Tongue (tissue), 2 donors: Measurements from ENCODE around the gene SERPINA5. TPM values are rescaled to one million over a fixed set of nuclear protein-coding genes. Genes with fewer than 3 reads are reported as not detected.
"Not testable (repeated sequence)": the region's sequence is repeated elsewhere in the genome, so short reads cannot be mapped to it uniquely, and the experiment has no call there.

Experiments
- DNase-seq: peaks from one replicate; pipeline ENCODE4 v3.0.0-alpha.2; 2015
- total RNA-seq: library from RNA; depleted of rRNA; stranded (reverse); fragments of >200 nt; gene quantifications from one replicate; pipeline ENCODE4 v1.2.3, GENCODE V29; 2014

SERPINA5 gene
- total RNA-seq, 1 donor from 2014 or later: not detected

DNA sequence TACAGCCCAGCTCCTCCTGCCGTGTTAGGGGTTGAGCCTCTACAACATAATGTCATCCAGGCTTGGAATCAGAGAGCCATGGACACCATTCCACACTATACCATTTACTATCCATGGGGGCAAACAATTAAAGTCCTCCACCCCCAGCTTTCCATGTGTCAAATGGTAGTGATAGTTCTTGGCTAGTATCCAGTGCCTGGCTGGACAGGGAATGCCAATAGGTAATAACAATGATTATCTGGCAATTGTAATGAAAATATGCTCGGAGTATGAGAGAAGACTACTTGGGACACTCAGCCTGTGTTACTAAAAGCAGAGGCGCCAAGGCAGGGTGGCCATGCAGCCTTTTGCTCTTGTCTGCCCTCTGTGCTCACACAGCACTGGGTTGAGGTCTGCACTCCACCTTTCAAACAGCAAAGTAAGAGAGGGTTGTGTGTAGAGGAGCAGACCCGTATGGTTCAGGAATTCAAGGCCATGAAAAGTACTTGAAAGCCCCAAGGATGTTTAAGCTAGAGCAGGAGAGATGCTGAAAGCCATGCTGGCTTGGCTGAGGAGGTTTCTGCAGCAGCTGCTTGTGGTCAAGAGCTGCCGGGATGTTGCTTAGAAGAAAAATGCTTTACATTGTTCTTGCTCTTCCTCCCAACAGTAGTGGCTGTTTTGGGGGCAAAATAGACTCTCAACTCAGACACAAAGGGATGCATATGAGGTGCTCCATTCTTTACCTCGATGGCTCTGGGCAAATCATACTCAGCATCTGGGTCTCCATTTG is 41.6 kb downstream of the SERPINA5 start:
- no peak for DNase-seq

DNA sequence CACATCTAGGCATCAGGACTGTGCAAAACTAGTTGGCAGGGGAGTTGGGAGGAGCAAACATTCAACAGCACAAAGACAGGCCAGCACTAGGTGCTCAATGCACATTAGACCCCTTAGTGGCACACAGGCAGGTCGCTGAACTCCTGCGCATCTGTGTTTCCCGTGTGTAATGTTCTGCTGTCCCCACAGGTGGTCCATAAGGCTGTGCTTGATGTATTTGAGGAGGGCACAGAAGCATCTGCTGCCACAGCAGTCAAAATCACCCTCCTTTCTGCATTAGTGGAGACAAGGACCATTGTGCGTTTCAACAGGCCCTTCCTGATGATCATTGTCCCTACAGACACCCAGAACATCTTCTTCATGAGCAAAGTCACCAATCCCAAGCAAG is 42.2 kb downstream of the SERPINA5 start:
- no peak for DNase-seq

DNA sequence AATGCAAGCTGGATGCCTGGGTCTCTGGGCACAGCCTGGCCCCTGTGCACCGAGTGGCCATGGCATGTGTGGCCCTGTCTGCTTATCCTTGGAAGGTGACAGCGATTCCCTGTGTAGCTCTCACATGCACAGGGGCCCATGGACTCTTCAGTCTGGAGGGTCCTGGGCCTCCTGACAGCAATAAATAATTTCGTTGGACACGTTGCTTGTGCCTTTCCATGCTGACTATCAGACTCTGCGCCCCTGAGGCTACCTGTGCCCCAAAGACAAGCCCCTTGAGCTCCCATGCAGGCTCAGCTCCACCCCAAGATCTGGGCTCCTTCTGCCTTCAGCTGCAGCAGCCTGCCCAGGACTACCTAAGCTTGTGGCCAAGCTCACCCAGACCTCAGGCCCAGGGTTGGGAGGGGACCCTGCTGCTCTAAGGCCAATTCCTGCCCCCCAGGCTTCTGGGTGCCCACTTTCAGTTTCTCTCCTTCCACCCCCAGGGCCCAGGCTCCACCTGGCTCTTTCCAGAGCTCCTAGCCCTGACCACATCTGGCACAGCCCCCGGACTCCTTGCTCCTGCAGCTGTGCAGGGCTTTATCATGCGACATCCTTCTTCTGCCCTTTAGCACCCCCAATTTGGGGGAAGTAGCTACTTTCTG is 42.8 kb downstream of the SERPINA5 start:
- no peak for DNase-seq

DNA sequence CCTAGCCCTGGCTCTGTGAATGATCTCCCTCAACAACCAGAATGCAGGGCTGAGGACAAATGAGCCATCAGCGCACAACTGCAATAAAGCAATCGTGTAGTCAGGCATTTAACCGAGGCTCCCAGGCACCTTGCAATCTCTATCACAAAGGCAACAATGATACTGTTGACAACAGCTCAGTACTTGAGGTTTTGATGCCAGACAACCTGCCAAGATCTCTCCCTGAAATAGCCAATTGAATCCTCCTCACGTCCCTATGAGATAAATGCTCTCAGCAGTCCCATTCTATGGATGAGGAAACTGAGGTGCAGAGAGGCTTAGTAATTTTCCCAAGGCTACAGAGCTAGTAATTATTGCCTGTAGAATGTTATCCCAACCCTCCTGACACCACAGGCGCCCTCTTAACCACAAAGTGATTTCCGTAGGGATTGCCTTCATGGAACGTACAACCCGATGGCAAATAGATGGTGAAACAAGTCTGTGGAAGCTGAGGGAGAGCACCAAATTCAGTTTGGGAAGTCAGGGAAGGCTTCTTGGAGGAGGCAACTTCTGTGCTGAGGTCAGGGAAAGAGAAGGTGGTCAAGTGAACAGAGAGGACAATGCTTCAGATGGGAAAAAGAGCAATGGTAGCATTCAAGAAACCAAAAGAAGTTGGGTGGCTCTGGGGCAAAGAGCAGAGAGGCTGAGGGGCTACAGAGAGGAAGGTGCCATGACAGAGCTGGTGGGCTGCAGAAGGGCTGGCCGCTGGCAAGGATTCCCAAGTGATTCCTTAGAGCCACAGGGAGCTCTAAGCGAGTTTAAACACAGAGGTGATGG is 43.5 kb downstream of the SERPINA5 start:
- DNase-seq: no peak

DNA sequence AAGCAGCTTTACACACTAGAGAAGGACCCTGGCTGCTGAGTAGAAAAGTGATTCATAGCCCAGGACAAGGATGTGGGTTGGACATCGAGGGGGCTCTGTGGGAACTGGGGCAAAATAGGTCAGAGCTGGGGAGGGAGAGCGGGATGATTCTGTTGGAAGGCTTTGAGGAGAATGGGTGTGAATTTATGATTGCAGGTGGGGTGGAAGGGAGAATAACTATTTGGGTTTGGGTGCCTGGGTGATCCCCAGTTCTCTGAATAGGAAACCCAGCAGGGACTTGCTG is 44.1 kb downstream of the SERPINA5 start:
- no peak for DNase-seq

DNA sequence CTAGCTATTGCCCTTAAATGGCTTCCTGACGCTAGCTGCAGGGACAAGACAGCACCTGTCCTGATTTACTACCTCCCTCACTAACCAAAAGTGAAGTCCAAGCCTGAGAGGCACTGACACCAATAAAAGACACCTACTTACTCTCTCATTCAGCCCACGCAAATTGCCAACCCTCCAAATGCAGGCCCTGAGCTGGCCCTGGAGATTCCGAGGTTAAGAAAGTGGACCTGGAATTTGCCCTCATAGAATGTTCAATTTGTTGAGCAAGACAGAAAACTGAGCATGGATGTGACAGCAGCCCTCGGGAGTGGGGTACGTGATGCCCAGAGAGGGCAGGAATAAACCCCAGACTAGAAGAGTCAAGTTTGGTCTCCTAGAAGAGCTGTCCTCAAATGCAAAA is 47.4 kb downstream of the SERPINA5 start:
- no peak for DNase-seq

DNA sequence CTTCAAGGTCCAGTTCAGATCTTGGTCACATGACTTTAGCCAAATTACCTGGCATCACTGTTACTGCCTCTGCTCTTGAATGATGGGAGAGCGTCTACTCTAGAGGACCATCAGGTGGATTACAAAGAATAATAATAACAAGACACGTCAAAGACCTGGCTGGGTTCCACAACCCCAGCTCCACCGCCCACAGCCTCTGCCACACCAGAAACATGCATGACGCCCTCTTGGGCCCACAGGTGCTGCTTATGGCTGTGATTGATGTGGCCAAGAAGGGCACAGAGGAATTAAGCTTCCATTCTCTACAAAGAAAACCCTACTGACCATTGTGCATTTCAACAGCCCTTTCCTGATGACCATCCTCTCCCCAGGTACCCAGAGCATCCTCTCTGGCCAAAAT is 49.2 kb downstream of the SERPINA5 start:
- DNase-seq: no peak

DNA sequence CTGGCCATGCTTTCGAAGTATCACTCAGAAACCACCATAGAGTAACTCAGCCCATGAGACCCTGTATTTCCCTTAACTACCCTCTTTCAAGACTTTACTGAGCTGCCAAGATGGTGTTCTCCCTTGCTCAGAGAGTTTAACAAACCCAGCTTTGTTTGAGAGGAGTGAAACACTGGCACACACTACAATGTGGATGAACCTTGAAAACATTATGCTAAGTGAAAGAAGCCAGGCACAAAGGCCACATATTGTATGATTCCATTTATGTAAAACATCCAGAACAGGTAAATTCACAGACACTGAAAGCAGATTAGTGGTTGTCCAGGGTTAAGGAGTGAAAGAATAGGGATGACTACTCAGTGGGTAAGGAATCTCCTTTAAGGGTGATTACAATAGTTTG is 49.8 kb downstream of the SERPINA5 start:
- no peak for DNase-seq

DNA sequence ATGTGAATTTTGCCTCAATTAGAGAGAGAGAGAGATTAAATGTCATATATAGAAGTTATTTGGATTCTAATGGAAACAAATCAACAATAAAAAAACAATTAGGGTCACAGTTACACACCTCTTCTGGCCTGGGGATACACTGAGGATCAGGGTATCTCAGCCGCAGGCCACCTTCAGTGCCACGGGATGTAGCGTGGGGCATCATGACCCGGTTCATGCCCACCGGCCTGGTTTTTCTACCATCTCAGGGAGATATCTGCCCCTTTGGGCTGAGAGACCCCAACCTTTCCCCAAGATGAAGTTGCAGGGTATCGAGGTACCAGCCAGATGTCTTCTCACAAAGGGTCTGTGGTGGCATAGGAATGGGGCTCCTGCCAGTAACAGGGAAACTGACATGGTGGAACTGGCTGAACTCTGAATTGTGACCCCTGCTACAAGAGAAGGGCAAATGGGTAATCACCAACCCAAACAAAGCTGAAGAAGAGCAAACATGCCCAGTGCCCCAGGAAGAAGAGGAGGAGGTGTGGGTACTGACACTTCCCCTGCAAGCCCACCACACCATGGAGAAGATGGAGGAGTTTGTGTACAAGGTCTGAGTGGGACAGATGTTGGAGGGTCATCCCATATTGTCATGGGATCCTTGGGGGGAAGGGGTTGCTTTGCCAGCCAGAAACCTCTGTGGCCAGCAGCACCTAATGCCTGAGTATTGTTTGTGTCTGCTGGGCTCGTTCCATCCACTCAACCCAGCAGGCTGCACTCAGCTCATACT is 50.5 kb downstream of the SERPINA5 start:
- DNase-seq: no peak

DNA sequence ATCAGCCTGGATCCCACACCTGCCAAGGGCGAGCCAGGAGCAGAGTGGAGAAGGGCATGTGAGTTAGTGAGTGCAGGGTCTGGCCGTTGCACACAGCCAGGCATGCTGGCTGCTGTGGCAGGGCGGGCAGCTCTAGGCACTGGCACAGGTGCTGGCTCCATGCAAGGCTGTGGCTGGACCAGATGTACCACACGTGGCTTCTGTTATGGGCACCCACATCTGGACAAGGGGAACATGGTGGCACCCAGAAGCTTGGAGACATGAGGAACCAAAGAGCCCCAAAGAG is 51.0 kb downstream of the SERPINA5 start:
- no peak for DNase-seq

DNA sequence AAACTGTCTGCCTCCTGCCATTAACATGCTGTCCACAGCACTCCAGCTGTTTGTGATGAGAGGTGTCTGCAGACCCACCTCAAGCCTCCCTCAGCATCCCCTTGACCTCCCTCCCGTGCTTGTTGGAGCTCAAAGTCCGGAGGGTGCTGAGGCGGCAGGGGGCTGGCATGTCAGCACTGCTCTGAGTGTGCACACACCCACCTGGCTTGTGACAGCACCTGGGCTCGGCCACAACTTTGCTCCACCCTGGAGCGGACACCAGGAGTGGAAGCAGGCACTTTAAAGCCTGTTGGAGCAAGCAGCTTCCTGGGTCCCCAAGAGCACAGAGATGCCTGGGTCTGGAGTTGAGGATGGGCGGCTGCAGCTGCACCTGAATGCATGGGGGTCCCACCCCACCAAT is 51.9 kb downstream of the SERPINA5 start:
- DNase-seq: no peak

DNA sequence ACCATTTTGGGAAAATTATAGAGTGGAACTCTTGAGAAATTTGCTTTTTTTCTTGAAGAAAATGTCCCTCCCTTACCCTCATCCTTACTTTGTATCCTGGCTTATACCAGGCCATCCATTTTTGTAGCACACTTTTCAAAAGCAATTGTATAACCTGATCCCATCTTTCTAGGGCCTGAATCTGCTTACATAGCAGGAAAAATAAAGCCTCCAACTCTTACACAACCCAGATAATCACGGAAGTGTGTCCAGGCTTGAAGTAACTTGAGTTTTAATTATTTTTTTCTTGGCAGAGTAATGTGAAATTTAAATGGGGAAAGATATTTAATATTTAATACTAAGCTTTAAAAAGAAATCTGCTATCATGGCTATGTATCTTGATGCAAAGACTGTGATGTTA is 53.9 kb downstream of the SERPINA5 start:
- no peak for DNase-seq

DNA sequence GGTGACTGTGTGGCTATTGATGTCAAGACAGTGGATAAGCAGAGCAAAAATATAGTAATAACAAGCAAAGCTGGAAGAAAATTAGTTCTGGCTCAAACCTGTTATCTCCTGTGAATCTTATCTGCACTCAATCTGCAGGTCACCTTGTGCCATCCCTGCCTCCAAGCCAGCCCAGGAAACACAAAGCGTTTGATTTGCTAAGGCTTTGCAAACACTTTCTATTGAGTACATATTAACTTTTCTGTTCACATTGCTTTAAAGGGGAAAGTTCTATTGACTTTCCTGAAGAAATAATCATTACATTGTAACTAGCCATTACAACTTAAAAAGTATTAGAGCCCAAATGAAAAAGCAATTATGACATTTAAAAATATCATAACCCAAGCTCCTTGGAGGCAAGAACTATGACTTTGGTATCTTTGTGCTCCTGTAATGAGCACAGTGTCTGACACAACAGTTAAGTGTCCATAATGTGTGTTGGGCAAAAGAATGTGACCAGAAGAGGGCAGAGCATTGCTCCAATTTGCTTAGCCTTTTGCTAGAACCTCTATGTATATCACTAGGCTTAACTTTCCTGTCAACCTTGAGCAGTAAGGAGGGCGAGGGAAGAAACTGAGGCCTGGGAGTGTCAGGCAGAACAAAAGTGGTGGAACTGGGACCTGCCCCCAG is 55.7 kb downstream of the SERPINA5 start:
- DNase-seq: no peak

DNA sequence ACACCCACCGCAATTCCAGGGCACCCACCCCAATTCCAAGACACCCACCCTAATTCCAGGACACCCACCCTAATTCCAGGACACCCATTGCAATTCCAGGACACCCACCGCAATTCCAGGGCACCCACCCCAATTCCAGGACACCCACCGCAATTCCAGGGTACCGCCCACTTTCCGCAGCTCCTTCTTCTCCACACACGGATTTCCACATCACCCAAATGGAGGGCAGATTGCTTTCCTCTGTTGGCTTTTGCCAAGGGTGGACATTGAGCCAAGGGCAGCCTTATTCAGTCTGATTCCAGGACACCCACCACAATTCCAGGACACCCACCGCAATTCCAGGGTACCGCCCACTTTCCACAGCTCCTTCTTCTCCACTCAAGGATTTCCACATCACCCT is 56.6 kb downstream of the SERPINA5 start:
- not testable (repeated sequence) for DNase-seq

DNA sequence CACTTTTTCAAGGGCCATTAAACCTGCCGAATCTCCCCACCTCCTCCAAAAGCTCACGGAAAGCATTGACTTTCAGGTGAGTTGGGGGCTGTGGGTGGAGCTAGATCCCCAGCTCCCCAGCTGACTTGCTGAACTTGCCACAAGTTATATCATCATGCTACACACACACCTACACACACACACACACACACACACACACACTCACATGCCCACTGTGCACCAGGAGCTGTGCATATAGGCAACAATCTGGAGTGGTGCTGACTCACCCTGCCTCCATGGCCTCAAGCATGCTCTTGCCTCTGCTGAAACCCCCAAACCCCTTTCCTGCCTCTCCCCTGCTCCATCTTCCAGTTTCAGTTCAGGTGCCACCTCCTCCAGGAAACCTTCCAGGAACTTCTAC is 57.1 kb downstream of the SERPINA5 start:
- DNase-seq: no peak

DNA sequence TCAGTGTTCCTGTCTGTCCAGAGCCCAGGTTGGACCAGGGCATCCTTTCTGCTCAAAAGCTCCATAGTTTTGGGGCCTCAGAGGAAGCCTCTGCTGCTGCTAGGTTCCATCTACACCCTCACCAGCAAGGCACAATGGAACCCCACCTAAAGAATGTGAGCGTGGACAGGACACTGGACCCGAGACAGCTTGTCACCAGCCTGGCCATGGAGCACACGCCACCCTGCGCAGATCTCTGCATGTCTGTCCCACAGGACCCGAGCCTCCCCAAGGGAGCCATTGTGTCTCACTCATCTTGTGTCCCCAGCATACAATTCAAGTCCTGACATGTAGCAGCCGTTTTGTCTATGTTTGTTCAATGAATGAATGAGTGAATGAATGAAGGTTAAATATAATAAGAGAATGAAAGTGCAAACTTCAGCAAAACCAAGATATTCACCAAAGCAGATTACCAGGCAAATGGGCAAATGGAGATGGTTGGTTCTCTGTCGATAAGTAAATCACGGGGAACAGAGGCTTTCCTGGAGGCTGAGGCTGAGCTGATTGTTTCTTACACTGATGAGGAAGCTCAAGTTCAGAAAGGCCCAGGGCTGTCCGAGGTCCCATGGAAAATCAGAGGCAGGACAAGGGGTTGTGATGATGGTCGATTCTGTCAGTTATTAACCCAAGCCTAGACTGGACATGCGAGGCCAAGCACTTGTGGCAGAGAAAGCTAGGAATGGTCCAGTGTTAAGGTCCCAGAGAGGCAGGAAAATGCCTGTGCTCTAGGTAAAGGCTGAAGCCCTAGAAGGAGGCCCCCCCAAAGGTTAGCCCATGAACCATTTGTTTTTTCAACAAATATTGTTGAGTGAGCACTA is 58.0 kb downstream of the SERPINA5 start:
- no peak for DNase-seq

DNA sequence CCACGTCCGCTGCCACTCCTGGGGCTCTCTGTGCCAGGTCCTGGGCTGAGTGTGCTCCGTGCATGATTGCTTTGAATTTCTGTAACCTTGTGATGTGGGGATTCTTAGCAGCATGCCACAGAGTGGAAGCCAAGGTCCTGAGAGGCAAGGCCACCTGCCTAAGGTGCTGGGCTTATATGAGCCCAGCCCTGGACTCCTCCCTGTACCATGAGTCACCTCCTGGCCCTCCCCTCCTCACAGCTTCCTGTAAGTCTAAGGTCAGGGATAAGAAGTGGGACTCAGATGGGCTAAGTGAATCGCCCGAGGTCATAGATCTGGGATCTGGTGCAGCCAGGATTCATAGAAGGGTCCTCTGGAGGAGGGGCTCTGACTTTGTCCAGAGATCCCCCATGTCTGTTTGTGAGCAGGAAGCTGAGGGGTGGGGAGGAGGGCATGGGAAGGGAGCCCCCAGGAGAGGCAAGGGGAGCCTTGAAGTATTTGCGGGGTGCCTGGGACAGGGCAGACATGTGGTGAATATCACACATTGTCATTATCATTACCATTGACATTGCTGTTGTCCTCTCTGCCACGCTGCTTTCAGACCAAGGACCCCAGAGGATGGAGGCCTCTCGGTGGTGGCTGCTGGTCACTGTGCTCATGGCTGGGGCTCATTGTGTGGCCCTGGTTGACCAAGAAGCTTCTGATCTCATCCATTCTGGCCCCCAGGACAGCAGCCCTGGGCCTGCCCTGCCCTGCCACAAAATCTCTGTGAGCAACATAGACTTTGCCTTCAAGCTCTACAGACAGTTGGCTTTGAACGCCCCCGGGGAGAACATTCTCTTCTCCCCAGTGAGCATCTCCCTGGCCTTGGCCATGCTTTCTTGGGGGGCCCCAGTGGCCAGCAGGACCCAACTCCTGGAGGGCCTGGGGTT is 59.8 kb downstream of the SERPINA5 start:
- DNase-seq: no peak

DNA sequence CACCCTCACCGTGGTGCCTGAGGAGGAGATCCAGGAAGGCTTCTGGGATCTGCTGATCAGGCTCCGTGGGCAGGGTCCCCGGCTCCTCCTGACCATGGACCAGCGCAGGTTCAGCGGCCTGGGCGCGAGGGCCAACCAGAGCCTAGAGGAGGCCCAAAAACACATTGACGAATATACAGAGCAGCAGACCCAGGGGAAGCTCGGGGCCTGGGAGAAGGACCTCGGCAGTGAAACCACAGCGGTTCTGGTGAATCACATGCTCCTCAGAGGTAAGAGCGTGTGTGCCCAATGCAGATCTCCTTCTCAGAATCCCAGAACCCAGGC is 60.4 kb downstream of the SERPINA5 start:
- no peak for DNase-seq
